ENCODE results near the gene TSC22D2.

The TSC22D2 gene

DNA sequence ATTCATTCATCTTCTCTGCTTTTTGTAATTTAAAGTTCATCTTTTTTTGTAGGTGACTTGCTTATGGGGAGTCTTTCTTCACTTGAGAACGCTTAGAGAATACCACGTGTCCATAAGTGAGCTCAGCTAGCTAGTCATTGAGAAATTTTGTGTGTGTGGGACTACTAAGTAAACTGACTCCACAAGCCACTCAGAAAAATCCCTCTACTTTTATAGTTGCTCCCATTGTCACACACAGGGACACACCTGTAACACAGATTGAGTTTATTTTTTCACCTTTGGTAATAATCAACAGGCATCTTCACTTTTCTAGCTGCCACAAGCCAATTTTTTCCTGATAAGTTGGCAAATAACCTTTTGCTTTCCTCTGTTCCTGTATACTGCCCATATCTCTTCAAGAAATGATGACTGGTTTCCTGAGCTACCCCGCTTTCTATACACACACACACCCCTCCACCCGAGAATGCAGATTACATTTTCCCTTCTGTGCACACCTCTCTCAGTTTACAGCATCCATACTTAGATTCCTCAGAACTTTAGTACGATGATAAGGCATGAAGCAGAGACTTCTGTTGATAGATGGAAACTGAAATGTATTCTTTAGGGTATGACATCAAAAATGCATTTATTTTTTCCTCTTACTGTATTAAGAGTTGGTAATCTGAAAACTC lies 4.6 kb downstream of the TSC22D2 start:
- DNase-seq (ENCODE audit: low read depth, low spot score) = no peak

DNA sequence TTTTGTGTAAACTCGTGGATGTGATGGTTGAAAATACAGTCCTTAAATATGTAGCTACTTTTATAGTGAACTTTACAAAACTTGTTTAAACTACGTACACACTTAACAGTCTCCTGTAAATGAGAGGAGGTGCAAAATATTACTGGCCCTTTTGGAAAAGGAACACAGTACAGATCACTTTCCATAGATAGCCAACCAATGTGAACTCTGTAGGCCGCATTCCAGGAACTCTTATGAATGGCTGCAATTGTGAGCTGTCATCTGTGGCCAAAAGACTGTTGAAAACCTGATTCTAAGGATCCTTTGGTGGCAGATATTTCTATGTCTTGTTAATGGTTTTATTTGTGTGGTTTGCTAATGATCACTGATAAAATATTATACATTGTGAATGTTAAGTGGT lies 6.2 kb downstream of the TSC22D2 start:
- no peak for DNase-seq (ENCODE audit: low read depth, low spot score)

DNA sequence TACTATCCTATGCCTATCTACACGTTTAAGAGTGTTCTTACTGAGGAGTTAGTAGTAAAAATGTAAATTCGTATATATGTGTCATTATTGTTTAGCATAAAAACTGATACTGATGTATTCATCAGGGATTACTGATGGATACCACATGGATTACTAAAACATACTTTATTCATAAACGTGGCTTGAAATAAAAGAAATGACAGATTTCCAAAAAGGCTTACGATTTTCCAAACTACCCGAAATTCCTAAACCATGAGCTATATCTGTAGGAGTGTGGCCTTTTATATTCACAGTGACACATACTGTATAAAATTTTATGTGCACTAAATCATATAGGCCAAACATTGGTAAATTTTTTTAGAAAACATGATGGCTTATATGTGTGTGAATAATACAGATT lies 6.9 kb downstream of the TSC22D2 start:
- DNase-seq (ENCODE audit: low read depth, low spot score) = no peak

DNA sequence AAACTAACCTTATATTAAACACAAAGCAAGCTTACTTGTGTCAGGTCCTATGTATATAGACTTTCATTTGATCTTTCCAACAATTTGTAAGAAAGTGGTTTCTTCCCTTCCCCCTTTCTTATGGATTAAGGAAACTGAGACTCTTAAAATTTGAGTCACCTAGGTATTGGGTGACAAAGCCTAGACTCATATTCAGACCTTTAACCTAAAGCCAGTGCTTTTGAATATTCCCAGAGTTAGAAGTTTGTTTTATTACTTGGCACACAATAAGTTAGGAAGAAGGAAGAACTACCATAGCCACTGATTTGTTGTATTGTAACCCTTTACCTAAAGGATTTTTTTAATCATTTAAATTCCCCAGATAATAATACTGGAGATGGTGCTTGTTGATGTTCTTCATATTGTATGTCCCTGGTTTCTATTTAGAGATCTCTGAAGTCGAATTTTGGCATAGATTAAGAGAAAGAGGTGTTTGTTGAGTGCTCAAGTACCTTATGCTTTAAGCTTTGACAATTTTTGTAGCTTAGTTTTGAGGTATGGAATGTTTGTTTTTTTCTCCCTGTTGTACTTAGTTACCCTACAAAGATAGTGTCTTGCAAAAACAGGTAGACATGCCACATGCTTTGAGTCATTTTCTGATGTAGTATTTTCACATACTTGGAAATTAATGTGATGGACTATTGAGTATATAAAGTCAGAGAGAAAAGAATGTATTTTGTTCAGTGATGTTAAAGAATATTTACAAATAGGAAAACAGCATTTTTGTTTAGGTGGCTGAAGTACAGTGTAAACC lies 11.2 kb downstream of the TSC22D2 start:
- DNase-seq (ENCODE audit: low read depth, low spot score) = no peak

DNA sequence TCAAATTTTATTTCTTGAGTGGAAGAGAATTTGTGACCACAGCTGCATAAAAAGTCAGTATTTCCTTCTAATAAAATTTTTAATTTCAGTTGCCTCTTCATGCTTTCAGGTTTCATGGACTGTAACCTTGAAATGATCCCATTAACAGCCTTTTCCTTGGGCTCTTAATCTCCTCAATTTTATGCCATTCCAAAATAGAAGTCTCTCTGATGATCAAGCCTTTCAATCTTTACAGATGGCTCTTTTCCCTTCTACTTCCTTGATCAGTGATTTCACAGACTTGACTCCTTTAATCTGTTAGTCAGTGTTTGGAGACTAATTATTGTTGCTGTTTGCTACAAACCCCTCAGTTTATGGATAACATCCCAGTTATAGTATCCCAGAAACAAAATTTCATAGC lies 11.9 kb downstream of the TSC22D2 start:
- no peak for DNase-seq (ENCODE audit: low read depth, low spot score)

DNA sequence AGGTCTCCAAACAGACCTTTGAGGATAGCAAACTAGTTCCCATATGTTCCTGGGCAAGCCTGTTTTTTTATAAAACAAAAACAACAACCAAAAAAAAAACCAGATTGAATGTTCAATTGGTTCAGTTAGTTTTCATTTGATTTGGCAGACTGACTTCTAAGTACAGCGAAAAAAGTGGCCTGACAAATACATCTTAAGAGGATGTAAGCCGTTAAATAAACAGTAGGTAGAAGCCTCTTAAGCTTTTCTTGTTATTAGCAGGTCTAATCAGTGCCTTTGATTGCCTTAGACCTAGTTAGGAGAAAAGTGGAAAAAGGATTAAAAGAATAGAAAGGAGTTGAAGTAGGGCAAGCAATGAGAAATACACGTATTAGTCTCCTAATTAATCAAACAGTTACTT lies 13.2 kb downstream of the TSC22D2 start:
- no peak for DNase-seq (ENCODE audit: low read depth, low spot score)

DNA sequence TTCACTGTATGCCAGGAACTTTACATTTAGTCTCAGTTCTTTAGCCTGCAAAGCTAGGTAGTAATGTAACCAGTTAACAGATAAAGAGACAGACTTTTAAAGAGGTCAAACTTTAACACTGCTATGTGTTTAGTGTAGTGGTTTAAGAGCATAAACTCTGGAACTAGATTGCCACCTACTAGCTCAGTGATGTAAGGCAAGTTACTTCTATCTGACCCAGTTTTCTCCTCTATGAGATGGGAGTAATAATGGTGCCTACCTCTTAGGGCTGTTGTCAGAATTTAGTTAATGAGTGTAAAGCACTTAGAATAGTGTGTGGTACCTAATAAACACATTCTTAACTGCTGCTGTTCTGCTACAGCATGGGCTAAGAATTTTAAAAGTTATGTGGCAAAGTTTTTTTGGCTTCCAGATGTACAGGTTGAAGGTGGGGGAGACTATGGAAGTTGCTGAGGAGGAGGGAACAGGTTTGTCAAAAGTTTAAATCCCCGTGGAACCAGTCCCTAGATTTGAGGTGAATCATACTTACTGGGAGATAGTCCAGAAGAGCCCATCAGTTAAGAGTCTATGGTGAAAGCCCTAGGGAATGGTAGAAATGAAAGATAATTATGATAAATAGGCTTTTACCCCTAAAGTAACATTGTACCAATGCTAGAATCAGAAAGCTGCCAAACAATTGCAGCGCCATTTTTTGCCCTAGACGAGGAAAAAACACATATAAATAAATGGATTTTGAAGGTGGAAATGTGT lies 13.9 kb downstream of the TSC22D2 start:
- DNase-seq (ENCODE audit: low read depth, low spot score) = no peak

DNA sequence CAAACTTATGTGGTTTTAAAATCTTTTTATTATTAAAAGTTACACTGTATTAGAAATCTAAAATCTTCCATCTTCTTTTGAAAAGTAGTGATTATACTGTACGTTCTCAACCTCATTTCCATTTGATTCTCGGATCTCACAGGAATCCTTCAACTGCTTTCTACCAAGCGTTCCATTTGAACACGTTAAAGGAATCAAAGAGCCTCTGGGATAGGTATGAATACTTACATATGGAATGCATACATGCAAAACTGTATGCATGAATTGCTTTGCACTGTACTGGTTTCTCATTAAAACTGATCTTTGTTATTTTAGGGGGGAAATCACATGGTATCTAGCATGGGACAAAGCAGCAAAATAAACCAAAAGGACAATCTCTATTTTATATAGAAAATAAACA lies 14.8 kb downstream of the TSC22D2 start:
- no peak for DNase-seq (ENCODE audit: low read depth, low spot score)

DNA sequence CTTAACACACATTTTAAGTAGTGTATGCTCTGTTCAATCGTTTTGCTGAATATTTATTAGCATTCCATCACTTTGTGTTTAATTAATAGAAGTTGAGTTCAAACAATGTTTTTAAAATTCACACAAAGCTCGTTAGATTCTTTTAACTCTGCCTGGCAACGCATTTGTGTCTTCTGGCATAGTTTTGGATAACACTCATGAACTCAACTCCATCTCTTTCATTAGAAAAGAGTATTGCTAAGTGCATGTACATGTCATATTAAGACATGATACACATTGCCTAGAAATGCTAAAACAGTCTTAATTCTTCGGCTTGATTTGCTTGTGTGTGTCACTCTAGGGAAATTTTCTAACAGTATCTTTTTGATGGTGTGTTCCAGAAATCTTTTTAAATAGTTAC lies 15.7 kb downstream of the TSC22D2 start:
- no peak for DNase-seq (ENCODE audit: low read depth, low spot score)

DNA sequence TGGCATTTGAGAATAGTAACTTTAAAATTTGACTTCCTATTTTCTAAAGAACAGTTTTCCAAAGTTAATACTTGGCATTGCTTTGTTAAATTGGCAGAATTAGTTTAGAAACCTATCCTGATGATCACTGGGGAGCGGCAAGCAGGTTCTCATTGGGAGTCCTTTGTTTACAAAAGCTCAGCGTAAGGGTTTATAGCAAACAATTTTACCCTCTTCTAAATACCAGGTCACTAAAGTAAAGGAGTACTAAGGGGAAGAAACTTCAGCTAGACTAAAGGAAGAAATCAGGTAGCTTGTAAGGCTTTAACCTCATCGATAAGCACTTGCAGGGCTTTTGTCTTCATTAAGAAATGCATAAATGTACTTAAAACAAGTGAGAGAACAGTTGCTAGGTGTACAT lies 18.2 kb downstream of the TSC22D2 start:
- no peak for DNase-seq (ENCODE audit: low read depth, low spot score)

DNA sequence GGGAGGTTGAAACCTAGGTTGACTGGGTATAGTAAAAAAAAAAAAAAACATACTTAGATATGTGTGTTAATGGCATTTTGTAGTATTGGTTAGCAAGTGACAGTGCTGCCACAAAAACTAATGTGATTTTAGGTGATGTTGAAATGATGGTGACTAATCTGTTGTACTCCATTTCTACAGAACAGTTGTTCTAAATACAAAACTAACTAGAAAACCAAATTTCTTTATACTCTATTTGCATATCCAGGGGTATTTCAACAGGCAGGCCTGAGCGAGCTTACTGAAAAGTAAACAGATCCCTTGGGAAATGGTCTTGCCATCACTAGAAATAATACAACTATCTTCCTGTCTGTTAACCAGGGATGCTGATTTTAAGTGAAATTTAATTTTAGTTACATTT lies 20.5 kb downstream of the TSC22D2 start:
- DNase-seq (ENCODE audit: low read depth, low spot score) = no peak

DNA sequence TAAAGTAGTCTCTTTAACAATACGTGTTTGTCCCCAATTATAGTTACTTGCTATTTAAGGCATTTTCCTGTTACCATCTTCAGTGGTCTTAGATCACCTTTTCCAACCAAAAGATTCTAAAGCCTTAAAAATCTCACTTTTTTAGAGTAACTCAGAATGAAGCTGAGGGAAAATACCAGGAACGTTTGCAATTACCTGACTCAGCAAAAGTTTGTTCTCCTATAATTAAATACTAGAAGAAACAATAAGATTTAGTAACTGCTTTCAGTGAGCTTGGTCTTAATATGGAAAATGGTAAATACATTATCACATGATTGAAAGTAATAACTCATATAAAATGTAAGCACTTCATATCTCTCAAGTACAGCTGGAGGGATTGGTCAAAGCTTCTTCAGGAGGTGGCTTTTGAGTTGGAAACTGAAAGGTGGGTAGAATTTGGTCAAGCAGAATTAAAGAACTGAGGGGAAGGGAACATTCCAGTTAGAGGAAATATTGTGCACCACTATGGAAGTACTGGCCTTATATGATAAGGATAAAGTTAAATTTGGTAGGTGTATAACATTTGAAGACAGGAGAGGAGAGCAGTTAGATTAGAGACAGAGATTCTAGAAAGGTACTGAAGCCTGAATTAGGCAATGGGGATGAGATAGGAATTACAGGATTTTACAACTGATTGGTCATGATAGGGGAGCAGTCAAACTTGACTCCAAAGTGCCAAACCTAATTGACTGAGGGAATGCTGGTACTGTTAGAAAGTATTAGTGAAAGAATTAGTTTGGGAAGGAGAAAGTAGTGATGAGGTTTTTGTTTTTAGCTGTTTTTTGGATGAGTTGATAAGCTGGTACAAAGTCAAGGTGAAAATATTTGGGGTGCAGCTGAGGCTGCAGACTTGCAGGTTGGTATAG lies 21.9 kb downstream of the TSC22D2 start:
- no peak for DNase-seq (ENCODE audit: low read depth, low spot score)

DNA sequence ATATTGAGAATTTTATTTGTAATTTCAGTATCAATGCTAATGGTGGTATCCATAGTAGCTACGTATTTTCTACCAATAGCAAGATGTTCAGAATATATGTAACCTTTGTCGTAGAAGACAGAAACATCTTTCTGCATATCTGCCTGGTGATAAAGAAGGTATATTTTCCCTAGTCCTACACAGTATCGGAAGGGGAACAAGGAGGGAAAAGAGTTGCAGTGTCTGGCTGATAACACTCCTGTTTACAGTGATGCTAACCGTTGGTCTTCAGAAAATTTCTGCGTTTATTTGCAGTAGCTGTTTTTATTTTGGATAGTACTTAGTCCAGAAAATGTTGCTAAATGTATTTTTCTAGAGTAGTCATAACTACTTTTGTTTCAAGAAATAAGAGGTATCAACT lies 25.2 kb downstream of the TSC22D2 start:
- DNase-seq (ENCODE audit: low read depth, low spot score) = no peak

DNA sequence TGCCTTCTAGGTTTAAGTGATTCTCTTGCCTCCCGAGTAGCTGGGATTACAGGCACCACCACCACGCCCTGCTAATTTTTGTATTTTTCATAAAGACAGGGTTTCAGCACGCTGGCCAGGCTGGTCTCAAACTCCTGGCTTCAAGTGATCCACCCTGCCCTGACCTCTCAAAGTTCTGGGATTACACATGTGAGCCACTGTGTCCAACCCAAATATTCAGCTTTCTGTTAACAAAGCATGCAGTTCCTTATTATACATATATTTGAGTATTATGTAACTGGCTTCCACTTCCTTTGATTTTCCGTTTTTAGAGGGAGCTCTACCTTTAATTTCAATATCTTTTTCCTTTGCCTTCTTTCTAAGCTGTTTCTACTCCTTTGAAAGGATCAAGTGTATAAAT lies 26.1 kb downstream of the TSC22D2 start:
- DNase-seq (ENCODE audit: low read depth, low spot score) = no peak

DNA sequence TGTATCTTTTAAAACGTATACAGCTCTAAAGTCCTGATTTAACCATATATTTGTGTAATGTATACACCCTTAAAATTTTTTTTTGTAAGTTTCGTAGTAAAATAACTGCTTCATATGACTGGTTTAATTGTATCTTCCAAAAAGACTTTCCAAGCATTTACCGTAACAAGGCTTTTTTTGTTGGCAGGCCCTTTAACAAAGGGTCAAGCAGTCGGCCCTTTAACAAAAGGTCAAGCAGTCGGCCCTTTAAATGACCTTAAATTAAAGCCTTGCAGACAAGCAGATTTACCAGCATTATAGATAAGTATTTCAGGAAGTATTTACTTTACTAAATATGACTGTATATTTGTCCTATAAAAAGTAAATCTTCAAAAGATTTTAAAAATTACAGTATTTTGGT lies 28.1 kb downstream of the TSC22D2 start:
- no peak for DNase-seq (ENCODE audit: low read depth, low spot score)

DNA sequence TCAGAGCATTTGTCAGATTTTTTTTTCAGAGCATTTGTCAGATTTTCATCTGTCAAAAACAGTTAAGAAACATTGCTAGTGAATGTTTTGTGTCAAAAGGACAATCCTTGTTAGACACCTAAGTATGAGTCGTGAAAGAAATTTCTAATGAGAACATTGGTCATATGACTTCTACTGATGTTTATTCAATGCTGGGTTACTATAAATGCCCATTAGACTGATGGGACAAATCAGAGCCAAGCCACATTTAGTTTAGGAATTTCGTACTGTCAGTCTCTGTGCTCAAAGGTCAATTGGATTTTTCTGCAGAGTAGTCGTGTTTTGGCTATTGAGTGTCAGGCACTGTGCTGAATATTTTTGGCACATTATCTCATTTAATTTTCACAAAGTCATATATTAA lies 31.6 kb downstream of the TSC22D2 start:
- DNase-seq (ENCODE audit: low read depth, low spot score) = no peak

DNA sequence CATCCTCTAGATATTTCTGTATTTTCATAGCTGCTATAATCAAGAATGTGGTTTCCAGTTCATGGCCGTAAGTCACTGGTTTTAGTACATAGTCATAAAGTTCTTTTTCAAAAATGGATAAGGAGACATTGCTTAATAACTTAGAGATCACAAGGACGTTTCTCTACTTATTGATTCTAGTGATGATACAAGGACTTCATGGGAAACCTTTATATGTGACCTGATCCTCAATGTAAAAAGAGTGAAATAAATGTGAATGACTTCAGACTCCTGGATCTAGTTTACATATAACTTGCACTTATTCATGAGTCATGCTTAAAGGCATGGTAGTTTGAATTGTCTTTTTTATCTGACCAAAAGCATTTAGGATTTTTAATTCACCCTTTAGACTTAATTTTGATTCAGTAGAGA lies 35.2 kb downstream of the TSC22D2 start:
- no peak for DNase-seq (ENCODE audit: low read depth, low spot score)

DNA sequence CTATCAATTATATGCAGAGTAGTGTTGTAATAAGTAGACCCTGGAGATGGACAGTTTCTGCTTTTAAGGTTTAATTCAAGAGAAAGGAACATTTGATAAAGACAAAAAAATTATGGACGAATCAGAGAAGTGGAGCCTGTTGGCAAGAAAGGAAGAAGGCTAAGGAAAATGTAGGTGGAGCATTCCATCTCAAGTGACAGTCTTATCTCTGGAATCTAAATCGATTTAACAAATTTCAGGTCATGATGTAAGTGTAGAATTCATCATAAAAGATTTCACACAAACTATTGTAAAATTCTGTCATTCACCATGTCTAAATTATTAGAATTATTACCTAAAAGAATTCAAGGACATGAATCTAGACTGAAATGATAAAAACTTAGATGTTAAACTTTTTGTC lies 36.3 kb downstream of the TSC22D2 start:
- DNase-seq (ENCODE audit: low read depth, low spot score) = no peak

DNA sequence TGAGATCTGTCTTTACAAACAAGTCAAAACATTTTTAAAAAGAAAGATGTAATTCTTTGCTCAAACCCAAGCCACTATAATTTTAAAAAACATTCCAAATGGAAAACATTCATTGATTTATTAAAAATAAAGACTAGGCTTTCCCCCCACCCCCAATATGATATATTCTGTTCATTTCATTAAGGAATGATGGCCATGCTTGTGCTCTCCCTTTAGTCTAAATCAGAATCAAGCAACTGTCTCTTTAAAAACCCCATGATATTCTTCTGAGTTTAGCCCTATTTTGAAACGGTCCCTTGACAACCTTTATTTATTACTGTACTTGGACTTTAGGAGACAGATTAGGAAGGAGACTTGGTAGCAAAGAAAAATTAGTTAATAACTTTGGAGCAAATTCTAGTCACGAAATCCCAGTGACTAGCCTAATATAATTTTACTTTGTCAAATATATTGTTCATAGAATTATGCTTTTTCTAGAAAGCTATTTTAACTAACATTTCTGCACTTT lies 38.4 kb downstream of the TSC22D2 start:
- no peak for DNase-seq (ENCODE audit: low read depth, low spot score)

DNA sequence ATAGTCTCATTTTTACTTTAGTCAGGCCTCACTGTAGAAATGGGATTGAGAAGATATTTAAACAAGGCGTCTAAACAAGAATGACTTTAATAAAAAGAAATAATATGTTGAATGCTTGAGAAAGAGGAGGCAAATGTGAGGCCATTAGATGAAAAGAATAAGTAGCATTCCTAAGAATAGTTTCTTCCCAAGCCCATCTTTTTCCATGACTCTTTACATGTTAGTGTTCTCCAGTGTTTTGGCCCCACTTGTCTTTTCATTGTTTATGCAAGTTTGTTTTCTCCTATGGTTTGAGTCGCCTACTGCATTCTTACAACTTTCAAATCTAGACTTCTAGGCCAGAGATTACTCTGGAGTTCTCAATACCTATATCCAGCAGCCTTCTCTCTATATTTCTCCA lies 39.0 kb downstream of the TSC22D2 start:
- DNase-seq (ENCODE audit: low read depth, low spot score) = no peak

DNA sequence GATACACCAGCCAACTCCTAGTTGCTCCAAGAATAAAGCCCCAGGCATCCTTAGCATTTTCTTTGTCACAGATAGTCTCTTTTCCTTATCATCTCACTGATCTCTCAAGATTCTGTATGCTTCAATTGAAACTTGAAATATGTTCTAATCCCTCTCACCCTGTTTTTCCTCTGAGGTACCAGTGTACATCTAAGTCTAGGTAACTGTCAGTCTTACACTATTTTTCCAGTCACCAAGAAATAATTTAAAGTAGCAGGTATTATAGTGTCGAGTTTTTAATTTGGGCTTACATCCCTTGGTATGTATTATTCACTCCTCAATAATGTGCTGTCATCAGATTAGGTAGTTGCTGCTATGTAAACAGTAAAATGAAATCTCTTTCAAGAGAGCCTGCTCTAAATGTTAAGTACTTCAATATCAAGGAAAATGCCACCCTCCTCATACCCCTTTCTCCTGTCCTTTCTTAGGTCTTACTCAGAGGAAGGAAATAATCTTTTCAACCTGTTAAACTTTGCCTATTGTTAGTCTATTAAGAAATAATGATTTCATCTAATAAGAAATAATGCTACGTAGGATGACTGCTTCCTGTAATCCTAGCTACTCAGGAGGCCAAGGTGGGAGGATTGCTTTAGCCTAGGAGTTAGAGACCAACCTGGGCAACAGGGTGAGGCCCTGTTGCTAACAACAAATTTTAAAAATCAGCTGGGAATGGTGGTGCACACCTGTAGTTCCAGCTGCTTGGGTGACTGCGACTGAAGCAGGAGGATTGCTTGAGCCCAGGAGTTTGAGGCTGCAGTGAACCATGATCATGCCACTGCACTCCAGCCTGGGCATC lies 39.8 kb downstream of the TSC22D2 start:
- no peak for DNase-seq (ENCODE audit: low read depth, low spot score)
